Omental fat pad (tissue), 4 donors: Measurements from ENCODE around the gene FBXL7. TPM values are rescaled to one million over a fixed set of nuclear protein-coding genes. Genes with fewer than 3 reads are reported as not detected.

Source experiments
- ATAC-seq: fragments of 150-250 bp; one replicate; pipeline ENCODE4 v1.9.1; 2016; ENCODE audit warnings: mild to moderate bottlenecking, moderate library complexity; ENCODE audit not compliant: low FRiP score
- DNase-seq: peaks from one replicate; pipeline ENCODE4 v3.0.0-alpha.2; 2019; ENCODE audit warnings: low spot score
- CTCF ChIP-seq, 3 donors: fragments of 450-650 bp; IDR thresholded peaks; one replicate each; pipeline ENCODE4 v1.5.1; 2016 to 2017; ENCODE audit warnings: antibody characterized with exemption in 3 of 3, mild to moderate bottlenecking in 3 of 3, moderate library complexity in 2 of 3
- total RNA-seq, 4 donors: library from RNA; depleted of rRNA; stranded (reverse); fragments of >200 nt; gene quantifications; one replicate each; pipeline ENCODE4 v1.1.0, GENCODE V29; 2016

The FBXL7 gene
- total RNA-seq, 4 donors from 2014 or later = 9.1 to 47.1 (median 17.1) TPM

GRCh38 chr5:15797116-15797515 is 297.1 kb downstream of the FBXL7 start:
- no peak for ATAC-seq
- no peak for TF ChIP-seq CTCF (IDR thresholded peaks at IDR 0.05)

DNA sequence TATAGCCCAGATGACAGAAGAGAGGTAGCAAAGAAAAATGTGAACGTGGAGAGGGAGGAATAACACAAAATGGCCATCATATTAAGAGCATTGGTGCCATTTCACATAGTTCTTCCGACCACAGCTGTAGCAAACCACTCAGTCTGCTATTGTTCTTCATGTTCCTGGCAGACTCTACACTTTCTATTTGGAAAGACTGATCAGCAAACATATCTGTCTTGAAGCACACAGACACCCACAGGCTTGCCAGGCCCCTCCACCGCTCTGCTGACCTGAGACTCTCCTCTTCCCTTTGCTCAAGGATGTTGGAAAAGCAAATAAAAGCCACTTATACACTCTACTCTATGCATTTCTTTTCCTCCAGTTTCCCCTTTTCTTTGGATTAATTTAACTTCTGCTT is 298.0 kb downstream of the FBXL7 start:
- no peak for TF ChIP-seq CTCF (IDR thresholded peaks at IDR 0.05)
- no peak for ATAC-seq
- no peak for DNase-seq

More at GRCh38 chr5:15797116-15797515, 297.1 kb downstream of the FBXL7 start:
- no peak for DNase-seq

- DNase-seq (no peak), ATAC-seq (no peak)
- TF ChIP-seq CTCF (IDR thresholded peaks at IDR 0.05) = no peak
Observed at GRCh38 chr5:15799014-15799413, 299.0 kb downstream of the FBXL7 start.

DNA sequence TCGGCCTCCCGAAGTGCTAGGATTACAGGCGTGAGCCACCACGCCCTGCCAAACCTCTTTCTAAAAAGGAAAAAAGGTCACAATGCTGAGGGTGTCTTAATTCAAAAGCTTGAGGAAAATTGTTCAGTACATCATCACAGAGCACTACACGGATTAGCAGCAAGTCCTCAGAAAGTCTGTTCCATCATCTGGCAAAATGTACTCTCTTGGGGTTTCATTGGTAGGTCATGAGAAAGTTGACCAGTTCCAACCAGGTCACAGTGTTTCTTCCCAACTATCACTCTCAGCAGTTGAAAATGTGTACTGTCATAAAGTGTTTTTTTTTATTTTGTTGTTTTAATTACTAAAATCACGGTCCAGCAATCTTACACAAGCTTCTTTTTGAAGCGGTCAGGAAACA is 299.6 kb downstream of the FBXL7 start:
- no peak for DNase-seq
- no peak for ATAC-seq
- no peak for TF ChIP-seq CTCF (IDR thresholded peaks at IDR 0.05)

DNA sequence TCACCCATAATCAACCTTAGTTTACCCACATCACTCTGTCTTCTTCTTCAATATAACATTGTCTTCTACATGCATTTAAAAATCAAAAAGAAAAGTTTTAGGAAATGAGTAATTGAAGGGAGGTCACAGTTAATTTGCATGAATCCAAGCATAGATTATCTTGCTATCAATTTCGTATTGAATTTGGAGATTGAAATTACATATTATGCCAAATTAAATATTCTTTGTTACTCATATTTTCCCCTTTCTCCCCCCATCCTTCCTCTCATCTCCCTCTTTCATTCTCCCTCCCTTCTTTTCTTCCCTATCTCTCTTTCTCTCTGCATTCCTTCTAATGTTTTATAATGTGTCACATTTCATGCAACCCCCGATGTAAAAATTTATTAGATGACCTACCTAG is 303.3 kb downstream of the FBXL7 start:
- ATAC-seq = no peak
- no peak for DNase-seq
- no peak for TF ChIP-seq CTCF (IDR thresholded peaks at IDR 0.05)

GRCh38 chr5:15806613-15807012 is 306.6 kb downstream of the FBXL7 start:
- DNase-seq = no peak
- TF ChIP-seq CTCF (IDR thresholded peaks at IDR 0.05) = no peak
- ATAC-seq = no peak

DNA sequence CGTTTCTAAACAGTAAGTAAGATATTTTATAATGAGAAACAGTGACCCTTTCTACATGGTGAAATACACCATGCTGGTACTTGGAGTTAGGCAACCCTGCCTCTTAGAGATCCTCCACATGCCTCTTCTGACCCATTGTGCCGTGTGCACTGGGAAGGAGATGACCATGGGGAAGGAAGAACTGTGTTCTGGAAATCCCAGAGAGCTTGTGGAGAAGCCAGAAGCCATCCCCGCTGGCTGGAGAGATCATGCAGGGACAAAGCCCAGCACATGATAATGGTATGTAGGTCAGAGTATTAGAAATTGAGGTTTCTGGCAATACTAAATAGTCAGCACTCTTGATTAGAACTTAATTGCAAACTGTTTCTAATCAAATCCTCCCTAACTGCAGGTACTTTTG is 307.3 kb downstream of the FBXL7 start:
- no peak for TF ChIP-seq CTCF (IDR thresholded peaks at IDR 0.05)
- no peak for DNase-seq
- no peak for ATAC-seq
